Nephron (organoid): ENCODE measurements around the gene DIPK1A.

Experiments used
- H3K27ac Mint-ChIP-seq, 3 experiments: 2 replicates each; pipeline ENCODE4 v1.8.0; 2020; ENCODE audit warnings: mixed read lengths in 3 of 3, mild to moderate bottlenecking in 2 of 3, moderate library complexity in 1 of 3
- H3K27me3 Mint-ChIP-seq: 2 replicates; pipeline ENCODE4 v1.8.0; 2021; ENCODE audit warnings: low read depth, mild to moderate bottlenecking, moderate library complexity, mixed read lengths
- H3K36me3 Mint-ChIP-seq: 2 replicates; pipeline ENCODE4 v1.8.0; 2020; ENCODE audit warnings: low read depth, mixed read lengths
- H3K4me1 Mint-ChIP-seq: 2 replicates; pipeline ENCODE4 v1.8.0; 2020; ENCODE audit warnings: mixed read lengths
- H3K4me3 Mint-ChIP-seq, 3 experiments: 2 replicates each; pipeline ENCODE4 v1.8.0; 2020; ENCODE audit warnings: mild to moderate bottlenecking in 3 of 3, mixed read lengths in 3 of 3, moderate library complexity in 2 of 3
- H3K9me3 Mint-ChIP-seq: 2 replicates; pipeline ENCODE4 v1.8.0; 2020; ENCODE audit warnings: mixed read lengths
- TF ChIP-seq, protein P1 (sequence below), 3 experiments: fragments of 200-600 bp; sonication (generic); IDR thresholded peaks; one replicate each; pipeline ENCODE4 v1.5.0; 2021; ENCODE audit warnings: antibody characterized with exemption in 3 of 3; ENCODE audit not compliant: unreplicated experiment in 3 of 3

The DIPK1A gene

DNA sequence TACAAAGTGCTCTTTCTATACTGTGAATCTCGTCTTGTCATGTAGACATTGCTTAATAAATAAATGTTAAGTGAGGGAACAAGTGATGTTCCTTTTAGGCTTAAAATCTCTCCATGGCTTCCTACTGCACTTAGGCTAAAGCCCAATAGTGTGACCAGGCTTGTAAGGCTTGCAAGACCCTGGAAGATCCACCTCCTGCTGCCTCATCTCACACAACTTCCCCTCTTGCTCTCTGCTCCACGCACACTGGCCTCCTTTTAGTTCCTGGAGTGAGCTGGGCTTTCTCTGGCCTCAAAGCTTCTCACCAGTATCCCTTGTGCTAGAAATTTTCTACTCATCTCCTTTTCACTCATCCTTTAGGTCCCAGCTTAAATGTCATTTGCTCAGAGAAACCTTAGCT is 41.5 kb upstream of the DIPK1A start:
- H3K4me3 Mint-ChIP-seq: no peak overlapping the region
- peaks cover 19% of the 10 kb centered on the region for H3K27me3 Mint-ChIP-seq
- H3K27ac Mint-ChIP-seq: no peak overlapping the region
- H3K4me1 Mint-ChIP-seq: peaks cover 26% of the 10 kb centered on the region
- H3K9me3 Mint-ChIP-seq: no peaks in the 10 kb centered on the region
- H3K36me3 Mint-ChIP-seq: no peaks in the 10 kb centered on the region
- TF ChIP-seq, protein P1, sequence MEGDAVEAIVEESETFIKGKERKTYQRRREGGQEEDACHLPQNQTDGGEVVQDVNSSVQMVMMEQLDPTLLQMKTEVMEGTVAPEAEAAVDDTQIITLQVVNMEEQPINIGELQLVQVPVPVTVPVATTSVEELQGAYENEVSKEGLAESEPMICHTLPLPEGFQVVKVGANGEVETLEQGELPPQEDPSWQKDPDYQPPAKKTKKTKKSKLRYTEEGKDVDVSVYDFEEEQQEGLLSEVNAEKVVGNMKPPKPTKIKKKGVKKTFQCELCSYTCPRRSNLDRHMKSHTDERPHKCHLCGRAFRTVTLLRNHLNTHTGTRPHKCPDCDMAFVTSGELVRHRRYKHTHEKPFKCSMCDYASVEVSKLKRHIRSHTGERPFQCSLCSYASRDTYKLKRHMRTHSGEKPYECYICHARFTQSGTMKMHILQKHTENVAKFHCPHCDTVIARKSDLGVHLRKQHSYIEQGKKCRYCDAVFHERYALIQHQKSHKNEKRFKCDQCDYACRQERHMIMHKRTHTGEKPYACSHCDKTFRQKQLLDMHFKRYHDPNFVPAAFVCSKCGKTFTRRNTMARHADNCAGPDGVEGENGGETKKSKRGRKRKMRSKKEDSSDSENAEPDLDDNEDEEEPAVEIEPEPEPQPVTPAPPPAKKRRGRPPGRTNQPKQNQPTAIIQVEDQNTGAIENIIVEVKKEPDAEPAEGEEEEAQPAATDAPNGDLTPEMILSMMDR (IDR thresholded peaks at IDR 0.05; ENCODE audit: unreplicated experiment in 3 of 3): no peak

DNA sequence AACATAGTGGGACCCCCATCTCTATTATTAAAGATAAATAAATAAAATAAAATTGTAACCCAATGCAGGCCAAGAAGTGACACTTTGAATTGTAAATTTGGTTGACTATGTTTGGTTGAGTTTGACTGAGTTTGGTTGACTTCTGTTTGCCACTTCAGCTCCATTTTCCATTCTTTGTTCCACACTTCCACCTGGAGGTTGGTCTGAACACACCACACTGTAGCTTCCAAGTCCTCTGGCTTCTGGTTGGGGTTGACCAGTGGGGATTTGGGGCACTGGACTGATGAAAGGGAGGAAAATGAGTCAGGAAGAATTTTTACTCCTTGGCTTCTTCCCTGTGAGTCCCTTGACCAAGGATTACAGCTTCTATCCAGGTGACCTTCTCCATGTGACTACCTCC is 40.6 kb upstream of the DIPK1A start:
- TF ChIP-seq, protein P1 (IDR thresholded peaks at IDR 0.05; ENCODE audit: unreplicated experiment in 3 of 3): no peak
- Mint-ChIP-seq H3K27me3 (peaks cover 19% of the 10 kb centered on the region), H3K36me3 (no peaks in the 10 kb centered on the region), H3K4me1 (peaks cover 26% of the 10 kb centered on the region), H3K27ac (no peak overlapping the region), H3K9me3 (no peaks in the 10 kb centered on the region), H3K4me3 (no peak overlapping the region)

DNA sequence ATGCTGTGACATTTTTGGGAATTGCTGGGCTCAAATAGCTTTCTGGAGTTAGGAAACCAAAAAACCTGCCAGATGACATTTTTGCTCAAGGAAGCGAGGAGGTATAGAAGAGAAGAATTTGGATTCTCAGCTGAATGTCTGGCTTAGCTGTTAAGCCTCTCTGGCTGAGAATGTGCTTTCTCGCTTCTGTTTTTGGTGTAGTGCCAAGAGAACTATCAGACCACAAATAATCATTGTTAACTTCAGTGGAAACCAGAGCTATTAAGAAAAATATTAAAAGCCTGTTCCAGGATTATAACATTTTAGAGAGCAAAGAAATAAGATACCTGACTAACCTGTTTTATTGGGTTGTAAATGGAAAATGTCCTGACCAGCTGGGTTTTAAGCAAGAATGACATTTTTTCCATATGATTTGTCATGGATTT is 39.5 kb upstream of the DIPK1A start:
- Mint-ChIP-seq H3K4me1 (peaks cover 26% of the 10 kb centered on the region), H3K27ac (peak overlapping the region; percentile 45 to 50 (median 47)), H3K36me3 (no peaks in the 10 kb centered on the region), H3K4me3 (no peak overlapping the region), H3K27me3 (peaks cover 19% of the 10 kb centered on the region), H3K9me3 (no peaks in the 10 kb centered on the region)
- TF ChIP-seq, protein P1 (IDR thresholded peaks at IDR 0.05; ENCODE audit: unreplicated experiment in 3 of 3): no peak

DNA sequence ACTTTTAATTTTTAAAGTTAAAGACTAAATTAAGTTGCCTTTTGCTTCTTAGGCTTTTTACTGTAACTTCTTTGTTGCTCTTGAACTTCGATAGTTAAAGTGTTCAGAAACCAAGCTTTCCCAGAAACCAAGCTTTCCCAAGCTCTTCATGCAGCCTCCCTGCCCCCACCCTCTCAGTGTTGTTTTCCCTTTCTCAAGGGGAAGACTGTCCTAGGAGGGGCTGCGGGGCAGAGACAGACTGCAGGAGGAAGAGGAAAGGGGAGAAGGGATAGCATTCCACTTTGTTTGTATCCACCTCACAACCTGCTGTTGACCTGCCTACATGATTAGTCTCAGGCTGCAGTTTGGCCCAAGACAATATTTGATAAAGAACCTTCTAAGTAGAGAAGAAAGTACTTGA is 39.0 kb upstream of the DIPK1A start:
- H3K9me3 Mint-ChIP-seq: no peaks in the 10 kb centered on the region
- TF ChIP-seq, protein P1 (IDR thresholded peaks at IDR 0.05; ENCODE audit: unreplicated experiment in 3 of 3): no peak

DNA sequence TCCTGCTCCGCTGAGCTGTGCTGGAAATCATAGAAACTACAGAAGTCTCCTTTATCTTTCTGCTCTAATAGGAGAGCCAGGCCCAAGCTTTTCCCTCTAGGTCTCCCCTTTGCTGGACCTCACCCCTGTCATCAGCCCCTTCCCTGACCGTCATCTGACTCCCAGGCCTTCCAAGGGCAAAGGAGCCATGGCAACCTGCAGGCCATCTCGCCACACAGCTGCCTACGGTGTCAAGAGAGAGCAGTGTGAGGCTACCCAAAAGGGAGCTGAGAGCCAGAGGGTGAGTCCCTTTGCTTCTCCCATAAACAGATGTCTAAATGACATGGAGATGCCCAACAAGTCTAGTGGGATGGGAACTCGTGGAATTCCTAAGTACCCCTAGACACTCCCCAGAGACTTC is 37.6 kb upstream of the DIPK1A start:
- TF ChIP-seq, protein P1 (IDR thresholded peaks at IDR 0.05; ENCODE audit: unreplicated experiment in 3 of 3): no peak
- H3K4me1 Mint-ChIP-seq: peaks cover 22% of the 10 kb centered on the region
- no peaks in the 10 kb centered on the region for H3K36me3 Mint-ChIP-seq
- H3K27me3 Mint-ChIP-seq: peaks cover 14% of the 10 kb centered on the region
- no peaks in the 10 kb centered on the region for H3K9me3 Mint-ChIP-seq
- no peak overlapping the region for H3K27ac Mint-ChIP-seq
- H3K4me3 Mint-ChIP-seq: no peak overlapping the region

More for the DNA sequence above, 39.0 kb upstream of the DIPK1A start:
- Mint-ChIP-seq H3K4me1 (peaks cover 26% of the 10 kb centered on the region), H3K27ac (peak overlapping the region; percentile 45 to 50 (median 47)), H3K4me3 (no peak overlapping the region), H3K36me3 (no peaks in the 10 kb centered on the region), H3K27me3 (peaks cover 19% of the 10 kb centered on the region)
